ENCODE data around the gene DCLRE1B.

- TF ChIP-seq EZH2phosphoT487 (IDR thresholded peaks at IDR 0.05; ENCODE audit: low read depth): no peak
- TF ChIP-seq CTCF (IDR thresholded peaks at IDR 0.05; ENCODE audit: low read depth, low read length): no peak
These were observed 30.1 kb downstream of the DCLRE1B start for GRCh38 chr1:113935176-113935575.
